Pancreas (tissue), 10 donors: ENCODE data around the gene SORT1. TPM values are rescaled to one million over a fixed set of nuclear protein-coding genes. Genes with fewer than 3 reads are reported as not detected.

Experiments
- ATAC-seq, 4 donors: fragments of 200-7000 bp; cut with Tn5 transposase; one replicate each; pipeline versions ENCODE4 v1.8.0 to v1.9.1; 2020; ENCODE audit warnings: mild to moderate bottlenecking in 4 of 4, moderate library complexity in 4 of 4
- DNase-seq, 6 donors: peaks; one replicate each; pipeline ENCODE4 v3.0.0-alpha.2; 2020
- FAIRE-seq: peaks from 2 replicates; lab custom pipeline; 2012; peaks lifted over from hg19 to GRCh38; lab: Jason Lieb, UNC
- H3K27ac ChIP-seq, 4 donors: fragments of 200-600 bp; sonication (generic); 1 replicate in 3 of 4; 2 replicates in 1 of 4; pipeline versions ENCODE4 v1.5.0 to v1.8.0; 2020
- H3K27me3 ChIP-seq, 4 donors: fragments of 200-600 bp; one replicate each; pipeline ENCODE4 v1.8.0; 2021
- H3K36me3 ChIP-seq, 3 donors: fragments of 200-600 bp; sonication (generic) in 1 of 3; one replicate each; pipeline versions ENCODE4 v1.5.0 to v1.8.0; 2020 to 2021
- H3K4me1 ChIP-seq, 3 donors: fragments of 200-600 bp; one replicate each; pipeline ENCODE4 v1.8.0; 2021
- H3K4me3 ChIP-seq, 4 donors: fragments of 200-600 bp; sonication (generic) in 2 of 4; one replicate each; pipeline versions ENCODE4 v1.5.0 to v1.8.0; 2020 to 2021
- H3K9me3 ChIP-seq, 4 donors: fragments of 200-600 bp; one replicate each; pipeline ENCODE4 v1.8.0; 2021
- CTCF ChIP-seq, 4 donors: fragments of 200-600 bp; sonication (generic) in 3 of 4; IDR thresholded peaks; one replicate each; pipeline versions ENCODE4 v1.5.0 to v1.8.0; 2021; ENCODE audit warnings: antibody characterized with exemption in 4 of 4
- WGBS, 2 donors: extraction: QIAGEN DNeasy Blood & Tissue Kit; methylation state at CpG; one replicate each; pipeline ENCODE4 v1.1.7; 2013; 5-methylcytosine and 5-hydroxymethylcytosine counted together
- intact Hi-C, 3 donors: fragments of 100-400 bp; cut with DNase I; formaldehyde crosslinking; loops; one replicate each; pipeline versions ENCODE4 v1.11.1 to v1.14.2; 2022
- polyA plus RNA-seq, 2 donors: library from polyadenylated mRNA; stranded (reverse); fragments of 200-250 nt; gene quantifications; one replicate each; pipeline ENCODE4 v1.2.3, GENCODE V29; 2013
- total RNA-seq, 6 donors: library from RNA; stranded (reverse); fragmentation: NEBNext Ultra II Directional in 4 of 6; extraction: Animal tissue kit (Norgen Biotek cat#: 25700) in 4 of 6; gene quantifications; one replicate each; pipeline versions ENCODE4 v1.2.1 to v1.2.4, GENCODE V29; 2021 to 2023
- donor health status: healthy with polysubstance abuse.
- donor health status: DM: no; HTN: no; CAD: no; lungs with moderate emphysema.
- donor health status: DM: no; HTN: no; CAD: no.
- donor health status: control.
- donor health status: control.
- donor health status: Bipolar disorder and iron deficiency.
- donor health status: DM: yes; HTN: yes; CAD: no.
- donor health status: DM: no; HTN: no; CAD: no.
- donor health status: DM: no; HTN: no; CAD: no.
- donor health status: DM: yes; HTN: yes; CAD: no.

SORT1 gene
- total and polyA plus RNA-seq, 8 donors = 10.4 to 60.7 (median 25.1) TPM

- FAIRE-seq = no peak
- Histone ChIP-seq H3K4me1 (peaks cover 4 to 59% (median 23%) of the 10 kb centered on the region in 3 donors), H3K9me3 (no peaks in the 10 kb centered on the region), H3K36me3 (no peaks in the 10 kb centered on the region), H3K4me3 (no peak overlapping the region), H3K27ac (peak overlapping the region in 2 of 4 donors; percentile 30 to 81), H3K27me3 (no peaks in the 10 kb centered on the region)
- no peak for ATAC-seq
- 71 to 77% methylated on average over 5 of the region's 5 CpGs for WGBS, 2 donors
- intact Hi-C loops = loop anchor here in 2 of 3 donors (5.0 to 10.0 kb wide), 2 partner anchors 120 to 132 kb away; no protein-coding TSS in a partner anchor
- TF ChIP-seq CTCF (IDR thresholded peaks at IDR 0.05) = no peak
- DNase-seq = no peak
Measured at GRCh38 chr1:109394591-109395281, 3.0 kb downstream of the SORT1 start.

GRCh38 chr1:109393617-109394233 lies 4.0 kb downstream of the SORT1 start:
- DNase-seq (no peak), FAIRE-seq (no peak), ATAC-seq (no peak)
- WGBS, 2 donors = 40 to 41% methylated on average over 2 of the region's 2 CpGs
- Histone ChIP-seq H3K27me3 (no peaks in the 10 kb centered on the region), H3K9me3 (no peaks in the 10 kb centered on the region), H3K27ac (peak overlapping the region; percentile 35 to 81 (median 69)), H3K36me3 (no peaks in the 10 kb centered on the region), H3K4me1 (peaks cover 4 to 60% (median 23%) of the 10 kb centered on the region in 3 donors), H3K4me3 (no peak overlapping the region)
- TF ChIP-seq CTCF (IDR thresholded peaks at IDR 0.05) = no peak
- intact Hi-C loops = loop anchor here in 1 of 3 donors (10.0 kb wide), 1 partner anchor 119 kb away; no protein-coding TSS in a partner anchor

GRCh38 chr1:109392788-109393616 lies 4.7 kb downstream of the SORT1 start:
- TF ChIP-seq CTCF (IDR thresholded peaks at IDR 0.05) = no peak
- 16 to 17% methylated on average over 10 of the region's 10 CpGs for WGBS, 2 donors
- DNase-seq = peak in 4 of 6 donors; percentile 36 to 56 (median 42)
- no peaks in the 10 kb centered on the region for H3K27me3 ChIP-seq
- H3K4me3 ChIP-seq = peak overlapping the region in 2 of 4 donors; percentile 1 to 2
- no peak for FAIRE-seq
- H3K36me3 ChIP-seq = no peaks in the 10 kb centered on the region
- peaks cover 4 to 55% (median 23%) of the 10 kb centered on the region in 3 donors for H3K4me1 ChIP-seq
- ATAC-seq = peak; percentile 49 to 64 (median 59)
- intact Hi-C loops = loop anchor here in 1 of 3 donors (10.0 kb wide), 1 partner anchor 118 kb away; no protein-coding TSS in a partner anchor
- peak overlapping the region; percentile 35 to 81 (median 69) for H3K27ac ChIP-seq
- no peaks in the 10 kb centered on the region for H3K9me3 ChIP-seq

GRCh38 chr1:109392037-109392787 lies 5.5 kb downstream of the SORT1 start:
- Histone ChIP-seq H3K9me3 (no peaks in the 10 kb centered on the region), H3K27me3 (no peaks in the 10 kb centered on the region), H3K36me3 (no peaks in the 10 kb centered on the region), H3K27ac (peak overlapping the region in 3 of 4 donors; percentile 35 to 81 (median 77)), H3K4me1 (peaks cover 4 to 55% (median 23%) of the 10 kb centered on the region in 3 donors), H3K4me3 (peak overlapping the region in 2 of 4 donors; percentile 1 to 2)
- FAIRE-seq (no peak), DNase-seq (no peak), ATAC-seq (peak in 2 of 4 donors; percentile 7 to 8)
- intact Hi-C loops = loop anchor here in 1 of 3 donors (10.0 kb wide), 1 partner anchor 117 kb away; no protein-coding TSS in a partner anchor
- TF ChIP-seq CTCF (IDR thresholded peaks at IDR 0.05) = no peak
- WGBS, 2 donors = 73 to 74% methylated on average over 4 of the region's 4 CpGs
